DOHH2 (cell line): ENCODE data around the gene VKORC1L1.

ENCODE experiments used
- H3F3A ChIP-seq: fragments of 200-600 bp; sonication (generic), shearing (Covaris generic); 2 replicates; pipeline ENCODE4 v1.6.0; 2016; ENCODE audit warnings: antibody characterized with exemption, mild to moderate bottlenecking; ENCODE audit not compliant: control insufficient read depth, insufficient read depth
- H3K27ac ChIP-seq: fragments of 200-600 bp; sonication (generic); 2 replicates; pipeline ENCODE4 v1.5.1; 2014; ENCODE audit warnings: low read depth, mild to moderate bottlenecking, low read length, moderate library complexity
- H3K27me3 ChIP-seq: fragments of 200-600 bp; sonication (generic); 2 replicates; pipeline ENCODE4 v1.6.1; 2014; ENCODE audit warnings: mild to moderate bottlenecking, low read length, mixed read lengths; ENCODE audit not compliant: control insufficient read depth
- H3K36me3 ChIP-seq: fragments of 200-600 bp; sonication (generic); 2 replicates; pipeline ENCODE4 v1.6.1; 2014; ENCODE audit warnings: mild to moderate bottlenecking, low read length, moderate library complexity, mixed read lengths; ENCODE audit not compliant: control insufficient read depth
- H3K4me1 ChIP-seq: fragments of 200-600 bp; sonication (generic); 2 replicates; pipeline ENCODE4 v1.6.1; 2014; ENCODE audit warnings: mild to moderate bottlenecking, low read length, mixed read lengths; ENCODE audit not compliant: control insufficient read depth
- H3K4me2 ChIP-seq: fragments of 200-600 bp; sonication (generic); 2 replicates; pipeline ENCODE4 v1.6.0; 2014; ENCODE audit warnings: mild to moderate bottlenecking, low read length, moderate library complexity
- H3K4me3 ChIP-seq: fragments of 200-600 bp; sonication (generic); 2 replicates; pipeline ENCODE4 v1.5.1; 2014; ENCODE audit warnings: mild to moderate bottlenecking, low read length, mixed read lengths
- H3K79me2 ChIP-seq: fragments of 200-600 bp; sonication (generic); 2 replicates; pipeline ENCODE4 v1.6.1; 2014; ENCODE audit warnings: mild to moderate bottlenecking, low read length, mixed read lengths; ENCODE audit not compliant: control insufficient read depth
- H3K9me2 ChIP-seq: fragments of 200-600 bp; sonication (generic); replicated peaks from 2 replicates; pipeline ENCODE4 v1.6.1; 2014; ENCODE audit warnings: mild to moderate bottlenecking, low read length, mixed read lengths; ENCODE audit not compliant: control insufficient read depth
- H3K9me3 ChIP-seq: fragments of 200-600 bp; sonication (generic); 2 replicates; pipeline ENCODE4 v1.6.1; 2014; ENCODE audit warnings: antibody characterized with exemption, low read length, mixed read lengths; ENCODE audit not compliant: control insufficient read depth, insufficient read depth
- H4K20me1 ChIP-seq: fragments of 200-600 bp; sonication (generic); 2 replicates; pipeline ENCODE4 v1.6.0; 2014; ENCODE audit warnings: low read depth, mild to moderate bottlenecking, antibody characterized with exemption, low read length, moderate library complexity; ENCODE audit not compliant: control insufficient read depth, insufficient read depth
- EZH2phosphoT487 ChIP-seq: fragments of 200-600 bp; sonication (generic); IDR thresholded peaks from 2 replicates; pipeline ENCODE4 v1.6.1; 2017; ENCODE audit warnings: borderline replicate concordance, mild to moderate bottlenecking, antibody characterized with exemption, low read length, moderate library complexity, mixed read lengths
- TF ChIP-seq, protein P1 (sequence below): fragments of 200-600 bp; sonication (generic); IDR thresholded peaks from one replicate; pipeline ENCODE4 v1.5.1; 2014; ENCODE audit warnings: antibody characterized with exemption, mild to moderate bottlenecking, low read depth, low read length; ENCODE audit not compliant: poor library complexity, severe bottlenecking

The VKORC1L1 gene

DNA sequence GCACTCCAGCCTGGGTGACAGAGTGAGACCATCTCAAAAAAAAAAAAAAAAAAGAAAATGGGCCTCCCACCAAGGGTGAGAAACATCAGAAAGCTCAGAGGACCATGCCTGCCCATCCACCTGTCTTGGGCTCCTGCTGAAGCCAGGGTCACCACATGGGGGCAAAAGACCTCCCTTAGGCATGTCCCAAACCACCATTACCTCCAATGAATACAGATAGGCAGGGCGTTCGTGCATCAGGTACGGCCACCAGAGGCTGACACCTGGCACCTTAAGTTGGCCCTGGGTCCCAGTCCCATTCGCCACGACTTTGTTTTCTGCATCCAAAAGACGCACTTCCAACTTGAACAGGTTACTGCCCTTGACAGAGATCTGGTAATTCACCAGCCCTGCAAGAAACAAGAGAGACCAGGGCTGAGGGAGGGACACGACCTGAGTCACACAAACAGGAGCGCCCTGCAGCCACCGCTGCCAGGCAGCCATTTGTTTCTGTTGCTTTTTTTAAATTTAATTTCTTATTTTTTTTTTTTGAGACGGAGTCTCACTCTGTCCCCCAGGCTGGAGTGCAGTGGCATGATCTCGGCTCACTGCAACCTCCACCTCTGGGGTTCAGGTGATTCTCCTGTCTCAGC lies 103.1 kb downstream of the VKORC1L1 start:
- Histone ChIP-seq H3K4me3 (no peak overlapping the region), H3K27me3 (no peaks in the 10 kb centered on the region), H3K36me3 (peaks cover 84% of the 10 kb centered on the region), H3K9me3 (no peaks in the 10 kb centered on the region), H3K27ac (no peak overlapping the region), H3K4me2 (no peak overlapping the region), H3K9me2 (no peaks in the 10 kb centered on the region), H3K4me1 (peaks cover 8% of the 10 kb centered on the region), H4K20me1 (peaks cover 13% of the 10 kb centered on the region), H3F3A (no peaks in the 10 kb centered on the region), H3K79me2 (peaks cover 32% of the 10 kb centered on the region)
- TF ChIP-seq EZH2phosphoT487: no peak
- TF ChIP-seq, protein P1, sequence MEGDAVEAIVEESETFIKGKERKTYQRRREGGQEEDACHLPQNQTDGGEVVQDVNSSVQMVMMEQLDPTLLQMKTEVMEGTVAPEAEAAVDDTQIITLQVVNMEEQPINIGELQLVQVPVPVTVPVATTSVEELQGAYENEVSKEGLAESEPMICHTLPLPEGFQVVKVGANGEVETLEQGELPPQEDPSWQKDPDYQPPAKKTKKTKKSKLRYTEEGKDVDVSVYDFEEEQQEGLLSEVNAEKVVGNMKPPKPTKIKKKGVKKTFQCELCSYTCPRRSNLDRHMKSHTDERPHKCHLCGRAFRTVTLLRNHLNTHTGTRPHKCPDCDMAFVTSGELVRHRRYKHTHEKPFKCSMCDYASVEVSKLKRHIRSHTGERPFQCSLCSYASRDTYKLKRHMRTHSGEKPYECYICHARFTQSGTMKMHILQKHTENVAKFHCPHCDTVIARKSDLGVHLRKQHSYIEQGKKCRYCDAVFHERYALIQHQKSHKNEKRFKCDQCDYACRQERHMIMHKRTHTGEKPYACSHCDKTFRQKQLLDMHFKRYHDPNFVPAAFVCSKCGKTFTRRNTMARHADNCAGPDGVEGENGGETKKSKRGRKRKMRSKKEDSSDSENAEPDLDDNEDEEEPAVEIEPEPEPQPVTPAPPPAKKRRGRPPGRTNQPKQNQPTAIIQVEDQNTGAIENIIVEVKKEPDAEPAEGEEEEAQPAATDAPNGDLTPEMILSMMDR: peak; percentile 26

- H3K4me3 ChIP-seq: no peak overlapping the region
- no peaks in the 10 kb centered on the region for H3K27me3 ChIP-seq
- peaks cover 77% of the 10 kb centered on the region for H3K36me3 ChIP-seq
- no peak overlapping the region for H3K4me2 ChIP-seq
- no peak overlapping the region for H3K27ac ChIP-seq
- H3K4me1 ChIP-seq: peaks cover 8% of the 10 kb centered on the region
- no peaks in the 10 kb centered on the region for H3F3A ChIP-seq
- H3K9me2 ChIP-seq: no peaks in the 10 kb centered on the region
- no peak for TF ChIP-seq EZH2phosphoT487
- TF ChIP-seq, protein P1: no peak
- H3K9me3 ChIP-seq: no peaks in the 10 kb centered on the region
- H4K20me1 ChIP-seq: peaks cover 13% of the 10 kb centered on the region
- peaks cover 40% of the 10 kb centered on the region for H3K79me2 ChIP-seq
These were observed 103.9 kb downstream of the VKORC1L1 start for GRCh38 chr7:65976659-65977196.

GRCh38 chr7:65978891-65979582 lies 106.2 kb downstream of the VKORC1L1 start:
- Histone ChIP-seq H3K4me1 (peaks cover 16% of the 10 kb centered on the region), H3K27me3 (no peaks in the 10 kb centered on the region), H4K20me1 (peaks cover 13% of the 10 kb centered on the region), H3K9me2 (no peaks in the 10 kb centered on the region), H3K27ac (no peak overlapping the region), H3K4me2 (no peak overlapping the region), H3F3A (no peaks in the 10 kb centered on the region), H3K4me3 (no peak overlapping the region), H3K79me2 (peaks cover 47% of the 10 kb centered on the region), H3K9me3 (no peaks in the 10 kb centered on the region), H3K36me3 (peaks cover 55% of the 10 kb centered on the region)
- TF ChIP-seq, protein P1: no peak
- no peak for TF ChIP-seq EZH2phosphoT487
